B cell (primary cell): ENCODE results near the gene MAPRE3. TPM values are rescaled to one million over a fixed set of nuclear protein-coding genes. Genes with fewer than 3 reads are reported as not detected.

ENCODE experiments used
- ATAC-seq: fragments of 200-7000 bp; cut with Tn5 transposase; one replicate; pipeline ENCODE4 v1.10.0; 2021; ENCODE audit warnings: low read depth, mild to moderate bottlenecking, moderate number of reproducible peaks, moderate library complexity
- CTCF ChIA-PET: fragments of 350-600 bp; sonication (Branson Sonifier 250); formaldehyde crosslinking; loops from one replicate; lab custom pipeline; 2021; ENCODE audit warnings: antibody characterized with exemption, inconsistent platforms; lab: Charles Lee
- POLR2A ChIA-PET: fragments of 350-600 bp; sonication (Branson Sonifier 250); formaldehyde crosslinking; loops from one replicate; lab custom pipeline; 2021; ENCODE audit warnings: antibody characterized with exemption; lab: Charles Lee
- DNase-seq: peaks from one replicate; pipeline ENCODE4 v3.0.0; 2013
- H2AFZ ChIP-seq: 2 replicates; pipeline ENCODE4 v1.6.1; 2012; ENCODE audit warnings: mild to moderate bottlenecking, low read depth, low read length; ENCODE audit not compliant: insufficient read depth, poor library complexity, severe bottlenecking
- H3K27ac ChIP-seq, 2 donors: 1 replicate in 1 of 2; 2 replicates in 1 of 2; pipeline ENCODE4 v1.5.1; 2012 to 2013; ENCODE audit warnings: low read length in 2 of 2, mild to moderate bottlenecking in 2 of 2, moderate library complexity in 1 of 2
- H3K27me3 ChIP-seq, 4 experiments: fragments of 200-600 bp in 1 of 4; sonication (generic) in 1 of 4; replicated peaks in 1 of 4; 1 replicate in 2 of 4; 2 replicates in 2 of 4; pipeline versions ENCODE4 v1.6.1 to v1.7.0; 2013 to 2016; ENCODE audit warnings: low read length in 3 of 4, mild to moderate bottlenecking in 2 of 4, mixed read lengths in 1 of 4, moderate library complexity in 1 of 4; ENCODE audit not compliant: insufficient read depth in 4 of 4, control insufficient read depth in 3 of 4; ENCODE audit errors: control extremely low read depth in 1 of 4
- H3K36me3 ChIP-seq, 2 experiments: replicated peaks in 1 of 2; 1 replicate in 1 of 2; 2 replicates in 1 of 2; pipeline versions ENCODE4 v1.6.1 to v1.7.1; 2013; ENCODE audit warnings: low read length in 1 of 2; ENCODE audit not compliant: insufficient read depth in 2 of 2, control insufficient read depth in 1 of 2; ENCODE audit errors: control extremely low read depth in 1 of 2, extremely low read depth in 1 of 2
- H3K4me1 ChIP-seq, 2 donors: fragments of 200-600 bp in 1 of 2; sonication (generic) in 1 of 2; 1 replicate in 1 of 2; 2 replicates in 1 of 2; pipeline versions ENCODE4 v1.5.1 to v1.6.1; 2013 to 2017; ENCODE audit warnings: low read length in 2 of 2; ENCODE audit not compliant: control insufficient read depth in 2 of 2, insufficient read depth in 2 of 2
- H3K4me2 ChIP-seq: replicated peaks from 2 replicates; pipeline ENCODE3; 2012; ENCODE audit warnings: mild to moderate bottlenecking, low read depth, low read length; ENCODE audit not compliant: poor library complexity, severe bottlenecking
- H3K4me3 ChIP-seq, 5 experiments: fragments of 200-600 bp in 1 of 5; sonication (generic) in 1 of 5; 1 replicate in 3 of 5; 2 replicates in 2 of 5; pipeline versions ENCODE4 v1.5.1 to v1.7.0; 2011 to 2016; ENCODE audit warnings: low read length in 4 of 5, mild to moderate bottlenecking in 4 of 5, low read depth in 2 of 5, control low read depth in 1 of 5, moderate library complexity in 1 of 5; ENCODE audit not compliant: insufficient read depth in 1 of 5; ENCODE audit errors: control extremely low read depth in 1 of 5, extremely low read depth in 1 of 5
- H3K79me2 ChIP-seq: fragments of 200-600 bp; sonication (generic); one replicate; pipeline ENCODE4 v1.6.0; 2016; ENCODE audit warnings: low read length; ENCODE audit not compliant: control insufficient read depth, insufficient read depth
- H3K9ac ChIP-seq: fragments of 200-600 bp; sonication (generic); 2 replicates; pipeline ENCODE4 v1.6.1; 2017; ENCODE audit warnings: mild to moderate bottlenecking, low read length, moderate library complexity
- H3K9me3 ChIP-seq, 3 donors: one replicate each; pipeline versions ENCODE4 v1.6.1 to v1.7.1; 2013; ENCODE audit warnings: low read length in 2 of 3; ENCODE audit not compliant: control insufficient read depth in 2 of 3, insufficient read depth in 1 of 3; ENCODE audit errors: control extremely low read depth in 1 of 3
- H4K20me1 ChIP-seq: 2 replicates; pipeline ENCODE4 v1.6.0; 2012; ENCODE audit warnings: mild to moderate bottlenecking, low read length; ENCODE audit not compliant: insufficient read depth, control insufficient read depth, poor library complexity, severe bottlenecking
- H3K27ac Mint-ChIP-seq: one replicate; pipeline ENCODE4 v1.8.0; 2021; ENCODE audit warnings: mixed read lengths
- H3K27me3 Mint-ChIP-seq: one replicate; pipeline ENCODE4 v1.8.0; 2021; ENCODE audit warnings: mixed read lengths
- H3K4me1 Mint-ChIP-seq: one replicate; pipeline ENCODE4 v1.8.0; 2021; ENCODE audit warnings: mixed read lengths
- H3K4me3 Mint-ChIP-seq: one replicate; pipeline ENCODE4 v1.8.0; 2021; ENCODE audit warnings: mixed read lengths
- H3K9me3 Mint-ChIP-seq: one replicate; pipeline ENCODE4 v1.8.0; 2022; ENCODE audit warnings: mixed read lengths; ENCODE audit not compliant: insufficient read depth
- CTCF ChIP-seq: fragments of 200-600 bp; IDR thresholded peaks from one replicate; pipeline ENCODE4 v1.8.0; 2022; ENCODE audit warnings: antibody characterized with exemption, mild to moderate bottlenecking
- EZH2 ChIP-seq: IDR thresholded peaks from 2 replicates; pipeline ENCODE4 v1.6.1; 2012; ENCODE audit warnings: borderline replicate concordance, low read depth, mild to moderate bottlenecking, moderate library complexity, low read length; ENCODE audit not compliant: insufficient read depth, poor library complexity, severe bottlenecking
- WGBS: methylation state at CpG from one replicate; pipeline ENCODE4 v1.1.5; 2013; ENCODE audit warnings: missing lambda C conversion rate; ENCODE audit not compliant: insufficient coverage; 5-methylcytosine and 5-hydroxymethylcytosine counted together
- intact Hi-C: fragments of 100-400 bp; cut with micrococcal nuclease; formaldehyde crosslinking; loops from one replicate; pipeline ENCODE4 v1.10.0; 2022
- polyA plus RNA-seq: library from polyadenylated mRNA; depleted of rRNA; stranded (reverse); fragments of >200 nt; gene quantifications from 2 replicates; pipeline ENCODE4 v1.2.3, GENCODE V29; 2012
- total RNA-seq, 2 donors: library from RNA; stranded (reverse); fragments of 120-200 nt in 1 of 2; gene quantifications; 1 replicate in 1 of 2; 2 replicates in 1 of 2; pipeline versions ENCODE4 v1.2.3 to v1.2.4, GENCODE V29; 2013 to 2022

MAPRE3 gene
- total and polyA plus RNA-seq, 2 donors (not counting 1 experiment from before 2014, with no cell fraction given): 5.4 to 9.8 TPM

- no peaks in the 10 kb centered on the region for H4K20me1 ChIP-seq
- peaks cover 2 to 8% (median 4%) of the 10 kb centered on the region in 4 experiments for H3K27me3 ChIP-seq
- ChIA-PET POLR2A (no interaction called here), CTCF (interaction anchor here (1.0 to 3.1 kb wide), 5 partner anchors 10 to 307 kb away, joined by 3 to 20 read pairs (median 3); no protein-coding TSS in a partner anchor)
- H3K4me3 ChIP-seq: no peak overlapping the region
- H3K27ac ChIP-seq: no peak overlapping the region
- intact Hi-C loops: loop anchor here (1.0 to 2.0 kb wide), 2 partner anchors 78 to 187 kb away; no protein-coding TSS in a partner anchor
- H3K36me3 ChIP-seq: no peaks in the 10 kb centered on the region
- Mint-ChIP-seq H3K4me3 (peak overlapping the region; percentile 84), H3K9me3 (no peaks in the 10 kb centered on the region), H3K4me1 (peaks cover 19% of the 10 kb centered on the region), H3K27ac (no peak overlapping the region), H3K27me3 (peaks cover 20% of the 10 kb centered on the region)
- no peak overlapping the region for H2AFZ ChIP-seq
- no peak overlapping the region for H3K9ac ChIP-seq
- DNase-seq (no peak), ATAC-seq (no peak)
- H3K9me3 ChIP-seq: no peaks in the 10 kb centered on the region
- H3K79me2 ChIP-seq: no peaks in the 10 kb centered on the region
- TF ChIP-seq EZH2 (no peak), CTCF (no peak)
- H3K4me2 ChIP-seq: no peak overlapping the region
- 92% methylated on average over 7 of the region's 9 CpGs for WGBS
- peaks cover 11 to 12% of the 10 kb centered on the region in 2 donors for H3K4me1 ChIP-seq
These were observed 1.7 kb downstream of the MAPRE3 start for GRCh38 chr2:26971911-26972786.

- H3K27me3 Mint-ChIP-seq: peaks cover 20% of the 10 kb centered on the region
- DNase-seq (no peak), ATAC-seq (no peak)
- Histone ChIP-seq H3K9ac (no peak overlapping the region), H3K79me2 (no peaks in the 10 kb centered on the region), H3K4me1 (peaks cover 11 to 12% of the 10 kb centered on the region in 2 donors), H3K27ac (no peak overlapping the region), H2AFZ (no peak overlapping the region), H3K36me3 (no peaks in the 10 kb centered on the region), H4K20me1 (no peaks in the 10 kb centered on the region), H3K4me2 (no peak overlapping the region), H3K9me3 (no peaks in the 10 kb centered on the region), H3K4me3 (no peak overlapping the region), H3K27me3 (peaks cover 0 to 8% (median 2%) of the 10 kb centered on the region in 4 experiments)
- POLR2A ChIA-PET: no interaction called here
- WGBS: 100% methylated on average over 3 of the region's 5 CpGs
- no peak overlapping the region for H3K4me3 Mint-ChIP-seq
- H3K4me1 Mint-ChIP-seq: peaks cover 16% of the 10 kb centered on the region
- no peak overlapping the region for H3K27ac Mint-ChIP-seq
- no peaks in the 10 kb centered on the region for H3K9me3 Mint-ChIP-seq
- intact Hi-C loops: no loop called here
- no peak for TF ChIP-seq EZH2
- TF ChIP-seq CTCF: no peak
- CTCF ChIA-PET: no interaction called here
These were observed 3.9 kb downstream of the MAPRE3 start for GRCh38 chr2:26974352-26974751.
